GM18508 (cell line): ENCODE results near the gene BAD.

Source experiments
- ATAC-seq: cut with Tn5 transposase; IDR thresholded peaks from one replicate; pipeline ENCODE4 v1.9.1; 2021; ENCODE audit warnings: moderate number of reproducible peaks; ENCODE audit not compliant: insufficient read depth, unreplicated experiment

BAD gene

GRCh38 chr11:64281957-64282770 lies 2.3 kb downstream of the BAD start:
- ATAC-seq = no peak

DNA sequence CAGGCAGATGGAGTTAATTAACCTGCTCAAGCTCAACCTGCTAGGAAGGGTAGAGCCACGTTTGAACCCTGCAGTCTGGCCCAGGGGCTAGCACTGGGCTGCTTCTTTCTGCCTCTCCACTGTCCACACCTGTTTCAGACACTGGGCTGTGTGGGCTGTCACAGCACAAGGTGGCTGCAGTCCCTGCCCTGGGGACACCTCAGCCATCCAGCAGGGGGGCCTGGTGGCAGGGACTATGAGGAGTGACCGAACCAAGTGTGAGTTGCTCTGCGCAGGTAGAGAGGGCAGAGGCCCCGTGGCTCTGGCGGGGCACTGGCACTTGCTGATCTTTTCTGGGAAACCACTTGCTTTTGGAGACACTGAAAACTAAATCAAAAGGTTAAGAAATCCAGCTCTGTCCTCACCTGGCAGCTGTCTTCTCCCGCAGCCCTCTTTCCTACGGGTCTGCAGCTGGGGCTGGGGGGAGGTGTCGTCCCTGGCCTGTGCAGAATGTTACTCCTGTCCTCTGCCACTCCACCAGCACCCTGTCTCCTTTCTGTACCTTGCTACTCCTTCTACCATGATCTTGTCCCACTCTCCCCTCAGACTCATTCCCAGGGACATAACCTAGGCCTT lies 5.8 kb downstream of the BAD start:
- no peak for ATAC-seq

GRCh38 chr11:64276653-64277431 lies 7.6 kb downstream of the BAD start:
- no peak for ATAC-seq

- no peak for ATAC-seq
Observed at GRCh38 chr11:64275841-64276240, 8.6 kb downstream of the BAD start.

DNA sequence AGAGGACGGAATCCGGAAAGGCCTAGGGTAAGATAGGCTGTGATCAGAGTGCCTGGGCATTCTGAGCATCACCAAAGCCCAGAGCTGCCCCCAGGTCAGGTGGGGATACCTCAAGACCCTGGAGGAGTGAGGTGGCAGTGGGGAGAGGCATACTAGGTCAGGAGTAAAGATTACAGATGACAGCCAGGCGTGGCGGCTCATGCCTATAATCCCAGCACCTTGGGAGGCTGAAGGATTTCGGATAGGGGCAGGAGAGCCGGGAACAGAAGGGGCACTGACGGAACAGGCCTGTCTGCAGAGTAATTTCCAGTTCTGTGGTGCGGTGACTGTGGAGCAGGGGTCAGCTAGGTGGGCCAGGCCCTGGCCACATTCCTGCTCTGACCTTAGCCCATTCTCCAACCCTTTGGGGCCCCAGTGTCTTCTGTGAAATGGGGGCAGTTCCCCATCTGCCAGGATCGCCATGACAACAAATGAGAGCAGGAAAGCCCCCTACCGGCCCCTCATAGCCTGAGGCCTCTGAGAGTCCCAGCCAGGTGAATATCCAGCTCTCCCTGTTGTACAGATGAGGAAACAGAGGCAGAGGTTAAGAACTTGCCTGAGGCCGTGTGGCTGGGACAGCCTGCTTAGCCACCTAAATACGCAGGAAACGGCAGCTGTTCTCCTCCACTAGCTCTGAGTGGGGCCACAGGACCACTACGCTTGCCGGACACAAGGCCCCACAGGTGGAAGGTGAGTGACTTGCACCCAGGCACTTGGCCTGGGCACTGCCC lies 9.2 kb downstream of the BAD start:
- no peak for ATAC-seq

DNA sequence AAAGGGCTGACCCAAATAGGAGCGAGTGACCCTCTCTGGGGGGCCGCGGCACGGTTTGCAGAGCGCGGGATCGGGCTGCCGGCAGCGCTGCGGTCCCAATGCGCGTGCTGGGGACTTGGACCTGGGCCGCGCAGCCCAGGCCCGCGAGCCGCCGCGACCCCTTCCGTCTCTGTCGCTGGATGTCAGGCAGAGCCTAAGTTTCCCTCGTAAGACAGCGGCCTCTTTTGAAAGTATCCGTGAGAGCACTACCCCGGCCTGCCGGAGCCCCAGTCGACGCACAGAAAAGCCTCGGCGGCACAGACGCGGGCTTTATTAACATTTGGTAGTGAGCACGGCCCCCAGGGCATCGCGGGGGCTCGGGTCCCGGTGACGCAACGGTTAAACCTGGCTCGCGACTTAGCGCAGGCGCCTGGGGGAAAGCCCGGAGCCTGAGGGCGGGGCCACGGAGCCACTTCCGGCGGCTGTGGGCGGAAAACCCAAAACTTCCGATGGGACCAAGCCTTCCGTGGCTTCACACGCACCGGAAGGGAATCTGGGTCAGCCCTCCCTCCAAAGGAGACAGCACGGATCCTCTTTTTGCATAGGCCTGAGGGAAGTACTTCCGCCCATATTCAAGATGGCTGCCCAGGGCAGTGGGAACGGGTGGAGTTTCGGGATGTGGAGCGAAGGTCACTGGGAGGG lies 14.8 kb downstream of the BAD start:
- peak; percentile 38 for ATAC-seq

DNA sequence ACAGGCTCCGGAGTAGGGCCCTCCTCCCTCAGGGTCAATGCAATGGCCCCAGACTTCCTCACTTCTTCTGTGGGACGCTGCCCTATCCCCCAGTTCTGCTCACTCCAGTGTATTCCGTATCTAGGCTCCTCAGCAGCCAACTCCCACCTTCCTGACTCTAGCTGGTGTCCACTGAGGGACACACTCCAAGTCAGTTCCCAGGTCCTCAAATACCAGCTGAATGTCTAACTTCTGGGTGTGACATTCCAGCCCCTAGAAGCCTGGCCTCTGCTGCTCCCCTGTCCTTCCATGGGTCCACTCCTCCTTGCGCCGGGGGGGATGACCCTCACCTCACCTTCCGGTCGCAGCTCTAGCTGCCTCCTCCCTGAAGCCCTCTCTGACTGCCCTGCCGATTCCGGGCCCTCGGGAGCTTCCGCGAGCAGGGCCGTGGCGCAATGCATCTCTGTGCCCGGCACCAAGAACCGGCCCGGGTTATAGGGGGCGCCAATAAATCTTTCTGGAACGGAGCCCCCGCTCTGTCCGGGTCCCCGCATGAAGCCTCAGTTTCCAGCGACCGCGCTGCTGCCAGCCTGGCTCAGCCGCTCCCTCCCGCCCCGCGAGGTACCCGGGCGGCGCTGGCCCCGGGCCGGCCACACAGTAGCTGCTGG lies 15.4 kb downstream of the BAD start:
- peak; percentile 10 for ATAC-seq

DNA sequence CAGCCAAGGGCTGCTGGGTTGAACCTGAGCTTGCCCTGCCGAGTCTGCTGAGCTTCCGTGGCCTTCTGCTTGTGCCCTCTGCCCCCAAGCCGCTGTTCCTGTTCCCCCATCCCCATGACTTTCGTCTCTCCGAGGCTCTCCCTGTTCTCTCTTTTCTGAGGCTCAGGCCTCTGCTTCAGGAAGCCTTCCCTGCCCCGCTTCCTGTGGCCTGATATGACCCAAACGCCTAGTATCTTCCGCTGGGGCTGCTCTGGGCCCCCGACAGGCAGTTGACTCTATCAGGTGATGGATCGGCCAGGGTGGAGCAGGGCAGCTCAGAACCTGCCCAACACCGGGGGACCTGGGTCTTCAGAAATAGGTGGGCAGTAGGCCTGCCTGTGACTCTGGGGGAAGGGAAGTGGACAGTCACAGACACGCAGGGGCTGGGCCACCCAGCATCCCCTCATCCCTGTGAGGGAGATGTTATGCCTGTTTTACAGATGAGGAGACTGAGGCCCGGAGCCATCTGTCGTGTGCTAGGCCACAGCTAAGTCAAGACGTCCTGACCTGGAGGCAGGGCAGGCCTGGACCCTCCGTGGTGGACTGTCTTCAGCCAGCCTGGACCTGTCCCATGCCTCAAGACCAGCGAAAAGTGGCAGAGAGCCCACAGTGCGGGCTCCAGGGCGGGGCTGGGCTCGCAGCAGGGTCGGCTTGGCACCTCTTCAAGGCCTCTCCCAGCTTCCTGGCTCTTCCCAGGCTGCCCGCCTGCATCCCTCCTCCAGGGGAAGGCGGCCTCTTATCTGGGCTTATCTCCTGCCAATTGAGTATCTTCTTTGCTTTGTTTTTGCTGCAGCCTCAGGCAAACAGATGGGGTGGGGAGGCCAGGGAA lies 16.2 kb downstream of the BAD start:
- no peak for ATAC-seq

GRCh38 chr11:64267207-64267945 lies 17.1 kb downstream of the BAD start:
- no peak for ATAC-seq

GRCh38 chr11:64266339-64266738 lies 18.1 kb downstream of the BAD start:
- ATAC-seq = no peak

- ATAC-seq = no peak
Observed at GRCh38 chr11:64265176-64266160, 19.0 kb downstream of the BAD start.

GRCh38 chr11:64264371-64264852 lies 20.1 kb downstream of the BAD start:
- ATAC-seq = no peak

DNA sequence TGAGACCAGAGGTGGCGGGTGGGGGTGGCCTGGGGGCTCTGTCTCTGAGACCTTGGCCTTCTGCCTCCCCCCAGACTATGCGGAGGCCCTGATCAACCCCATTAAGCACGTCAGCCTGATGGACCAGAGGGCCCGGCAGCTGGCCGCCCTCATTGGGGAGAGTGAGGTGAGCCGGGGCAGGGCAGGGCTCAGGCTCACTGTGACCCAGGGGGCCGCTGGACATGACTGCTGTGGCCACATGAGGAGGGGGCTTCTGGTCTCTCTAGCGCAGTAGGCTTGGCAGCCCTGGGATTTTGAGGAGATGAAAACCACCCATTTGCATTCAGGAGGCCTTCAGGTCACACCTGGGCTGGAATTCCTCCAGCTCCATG lies 20.5 kb downstream of the BAD start:
- no peak for ATAC-seq

DNA sequence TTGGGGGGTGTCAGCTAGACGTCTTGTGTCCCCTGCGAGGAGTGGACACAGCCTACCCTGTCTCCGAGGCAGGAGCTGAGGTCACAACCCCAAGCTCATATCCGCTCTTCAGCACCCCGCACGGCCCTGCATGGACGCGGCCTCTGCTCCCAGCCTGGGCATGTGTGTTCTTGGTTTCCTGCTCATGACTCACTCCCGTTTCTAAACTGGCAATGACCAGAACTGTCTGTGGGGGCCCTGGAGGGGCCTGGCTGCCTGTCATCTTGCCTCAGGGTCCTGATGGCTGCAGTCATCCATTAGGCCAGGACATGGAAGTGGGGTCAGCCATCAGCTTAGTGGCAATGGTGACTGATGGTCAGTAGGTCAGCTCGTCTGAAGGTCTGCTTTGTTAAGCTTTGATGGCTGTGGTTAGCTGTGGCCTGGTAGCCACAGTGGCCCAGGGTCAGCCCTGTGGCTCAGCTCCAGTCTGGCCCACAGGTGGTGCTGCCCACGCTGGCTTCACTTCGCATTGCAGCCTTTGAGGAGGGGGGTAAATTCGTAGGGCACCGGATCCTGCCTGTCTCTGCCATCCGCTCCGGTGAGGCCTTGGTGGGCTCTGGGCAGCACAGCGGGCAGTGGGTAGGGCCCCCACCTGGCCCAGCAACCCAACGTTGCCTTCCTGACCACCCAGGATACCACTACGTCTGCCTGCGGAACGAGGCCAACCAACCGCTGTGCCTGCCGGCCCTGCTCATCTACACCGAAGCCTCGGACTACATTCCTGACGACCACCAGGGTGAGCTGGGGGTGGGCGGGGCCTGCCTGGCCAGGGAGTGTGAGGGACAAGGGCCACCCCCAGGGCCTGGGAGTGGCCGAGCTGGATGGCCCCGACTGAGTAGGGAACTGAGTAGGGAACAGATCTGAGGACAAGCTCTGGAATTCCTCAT lies 21.2 kb downstream of the BAD start:
- no peak for ATAC-seq

DNA sequence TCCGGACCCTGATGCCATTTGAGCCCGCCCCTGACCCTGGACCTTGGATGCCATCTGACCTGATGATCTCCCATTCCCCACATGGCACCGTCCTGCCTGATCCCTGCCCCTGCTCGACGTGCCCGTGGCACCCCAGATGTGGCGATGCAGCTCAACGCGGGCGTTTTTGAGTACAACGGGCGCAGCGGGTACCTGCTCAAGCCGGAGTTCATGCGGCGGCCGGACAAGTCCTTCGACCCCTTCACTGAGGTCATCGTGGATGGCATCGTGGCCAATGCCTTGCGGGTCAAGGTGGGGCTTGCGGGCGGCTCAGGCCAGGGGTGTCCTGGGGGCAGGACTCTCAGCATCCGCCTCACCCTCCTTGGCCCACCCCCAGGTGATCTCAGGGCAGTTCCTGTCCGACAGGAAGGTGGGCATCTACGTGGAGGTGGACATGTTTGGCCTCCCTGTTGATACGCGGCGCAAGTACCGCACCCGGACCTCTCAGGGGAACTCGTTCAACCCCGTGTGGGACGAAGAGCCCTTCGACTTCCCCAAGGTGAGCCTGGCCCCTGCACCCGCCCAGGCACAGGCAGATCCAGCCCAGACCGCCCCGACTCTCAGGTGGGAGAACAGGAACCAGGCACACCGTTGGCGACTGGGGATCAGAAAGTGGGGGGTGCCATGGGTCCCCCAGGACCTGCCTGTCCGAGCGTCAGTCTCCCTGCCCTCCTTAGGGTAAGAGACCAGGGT lies 22.0 kb downstream of the BAD start:
- no peak for ATAC-seq
